ENCODE results near the gene GPC6. TPM values are rescaled to one million over a fixed set of nuclear protein-coding genes. Genes with fewer than 3 reads are reported as not detected.

GPC6 gene
- polyA plus RNA-seq, 1 donor (not counting 4 experiments of a cell fraction or from before 2014, with no cell fraction given): 0.42 TPM

GRCh38 chr13:93316841-93317240, 90.2 kb downstream of the GPC6 start:
- Histone ChIP-seq H3K9ac (ENCODE audit: control insufficient read depth, extremely low read depth, insufficient read depth, low read length) (no peak overlapping the region), H3K9me1 (ENCODE audit: control insufficient read depth, extremely low read depth, insufficient read depth, low read length) (no peaks in the 10 kb centered on the region), H3K4me2 (ENCODE audit: control insufficient read depth, extremely low read depth, insufficient read depth, low read depth, low read length) (no peak overlapping the region), H2AFZ (ENCODE audit: control insufficient read depth, low read length) (no peak overlapping the region), H3K27ac (ENCODE audit: control insufficient read depth, insufficient read depth, low read length) (no peak overlapping the region), H3K4me1 (ENCODE audit: control insufficient read depth, extremely low read depth, insufficient read depth, low read length) (no peaks in the 10 kb centered on the region), H3K79me2 (ENCODE audit: control insufficient read depth, insufficient read depth, low read length) (no peaks in the 10 kb centered on the region), H4K20me1 (ENCODE audit: control insufficient read depth, extremely low read depth, insufficient read depth, low read length) (no peaks in the 10 kb centered on the region), H3K9me3 (ENCODE audit: control insufficient read depth, low read depth, low read length) (no peaks in the 10 kb centered on the region), H3K4me3 (ENCODE audit: control insufficient read depth in 2 of 3, extremely low read depth in 1 of 3, insufficient read depth in 2 of 3, low read depth in 1 of 3, low read length in 3 of 3) (no peak overlapping the region), H3K36me3 (ENCODE audit: control insufficient read depth in 2 of 2, extremely low read depth in 1 of 2, insufficient read depth in 2 of 2, low read length in 2 of 2) (no peaks in the 10 kb centered on the region), H3K27me3 (ENCODE audit: control insufficient read depth, extremely low read depth, insufficient read depth, low read length) (no peaks in the 10 kb centered on the region)
- TF ChIP-seq EZH2 (IDR thresholded peaks at IDR 0.05; ENCODE audit: low read length): no peak
- TF ChIP-seq CTCF (optimal IDR thresholded peaks at IDR 0.05 in 1 of 3, IDR thresholded peaks at IDR 0.05 in 1 of 3, conservative IDR thresholded peaks at IDR 0.05 in 1 of 3; ENCODE audit: extremely low read depth in 1 of 3, insufficient read depth in 2 of 3, low read length in 3 of 3): no peak
- FAIRE-seq (no peak), DNase-seq (ENCODE audit: low read depth, low spot score) (no peak)
- dilution Hi-C loops (cut with MboI; ENCODE audit: extremely low pct_ligation_motif_present, low sequenced_read_pairs): no loop called here

- DNase-seq (ENCODE audit: low read depth, low spot score) (no peak), FAIRE-seq (no peak)
- no peak overlapping the region for H3K27ac ChIP-seq (ENCODE audit: control insufficient read depth, insufficient read depth, low read length)
- TF ChIP-seq CTCF (optimal IDR thresholded peaks at IDR 0.05 in 1 of 3, IDR thresholded peaks at IDR 0.05 in 1 of 3, conservative IDR thresholded peaks at IDR 0.05 in 1 of 3; ENCODE audit: extremely low read depth in 1 of 3, insufficient read depth in 2 of 3, low read length in 3 of 3) (no peak), EZH2 (IDR thresholded peaks at IDR 0.05; ENCODE audit: low read length) (no peak)
- H3K79me2 ChIP-seq (ENCODE audit: control insufficient read depth, insufficient read depth, low read length): no peaks in the 10 kb centered on the region
- no peak overlapping the region for H3K4me3 ChIP-seq (ENCODE audit: control insufficient read depth in 2 of 3, extremely low read depth in 1 of 3, insufficient read depth in 2 of 3, low read depth in 1 of 3, low read length in 3 of 3)
- no peaks in the 10 kb centered on the region for H3K27me3 ChIP-seq (ENCODE audit: control insufficient read depth, extremely low read depth, insufficient read depth, low read length)
- dilution Hi-C loops (cut with MboI; ENCODE audit: extremely low pct_ligation_motif_present, low sequenced_read_pairs): no loop called here
- H2AFZ ChIP-seq (ENCODE audit: control insufficient read depth, low read length): no peak overlapping the region
- H4K20me1 ChIP-seq (ENCODE audit: control insufficient read depth, extremely low read depth, insufficient read depth, low read length): no peaks in the 10 kb centered on the region
- no peaks in the 10 kb centered on the region for H3K36me3 ChIP-seq (ENCODE audit: control insufficient read depth in 2 of 2, extremely low read depth in 1 of 2, insufficient read depth in 2 of 2, low read length in 2 of 2)
- no peak overlapping the region for H3K4me2 ChIP-seq (ENCODE audit: control insufficient read depth, extremely low read depth, insufficient read depth, low read depth, low read length)
- H3K9me1 ChIP-seq (ENCODE audit: control insufficient read depth, extremely low read depth, insufficient read depth, low read length): no peaks in the 10 kb centered on the region
- no peaks in the 10 kb centered on the region for H3K9me3 ChIP-seq (ENCODE audit: control insufficient read depth, low read depth, low read length)
- no peaks in the 10 kb centered on the region for H3K4me1 ChIP-seq (ENCODE audit: control insufficient read depth, extremely low read depth, insufficient read depth, low read length)
- no peak overlapping the region for H3K9ac ChIP-seq (ENCODE audit: control insufficient read depth, extremely low read depth, insufficient read depth, low read length)
These were observed 92.1 kb downstream of the GPC6 start for GRCh38 chr13:93318534-93319254.

Data from keratinocyte (primary cell).